ENCODE data around the gene MAPRE3. TPM values are rescaled to one million over a fixed set of nuclear protein-coding genes. Genes with fewer than 3 reads are reported as not detected.

Gene MAPRE3
- total RNA-seq, 1 experiment from 2014 or later = 11.6 TPM

DNA sequence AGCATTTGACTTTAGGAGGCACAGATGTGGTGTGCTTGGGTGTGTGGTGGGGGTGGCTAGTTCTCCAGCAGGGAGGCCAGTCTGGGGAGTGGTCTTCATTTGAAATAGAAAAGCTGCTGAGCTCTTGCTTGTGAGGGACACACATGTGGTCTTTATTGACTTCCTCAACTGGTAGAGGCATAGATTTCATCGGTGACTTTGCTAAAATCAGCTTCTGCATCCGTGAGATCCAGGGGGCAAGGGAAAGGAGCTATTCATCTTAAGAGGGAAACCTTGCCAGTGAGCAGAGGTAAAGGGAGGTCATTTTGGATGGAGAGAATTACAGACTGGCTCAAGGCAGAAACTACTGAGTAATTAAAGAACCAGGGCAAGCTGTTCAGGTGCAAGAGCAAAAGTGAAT, 4.7 kb downstream of the MAPRE3 start:
- DNase-seq (ENCODE audit: low read depth, low spot score) (no peak), ATAC-seq (no peak)
- no TSS peak for BruUV-seq (replicated peaks)
- Histone ChIP-seq H3K4me1 (ENCODE audit: control insufficient read depth, insufficient read depth, low read length) (peaks cover 12% of the 10 kb centered on the region), H3K4me3 (ENCODE audit: low read depth in 2 of 2, low read length in 2 of 2) (no peak overlapping the region), H3K36me3 (ENCODE audit: control insufficient read depth, insufficient read depth, low read length) (no peaks in the 10 kb centered on the region), H3K27me3 (ENCODE audit: control insufficient read depth, insufficient read depth, low read length) (no peaks in the 10 kb centered on the region), H3K27ac (ENCODE audit: low read length) (no peak overlapping the region), H3K9me3 (ENCODE audit: control insufficient read depth, insufficient read depth, low read depth, low read length) (no peaks in the 10 kb centered on the region)
- ChIA-PET POLR2A (no interaction called here), CTCF (interaction anchor here (0.6 kb wide), 1 partner anchor 41 kb away, joined by 3 read pairs; no protein-coding TSS in a partner anchor)
- TF ChIP-seq, protein P1, sequence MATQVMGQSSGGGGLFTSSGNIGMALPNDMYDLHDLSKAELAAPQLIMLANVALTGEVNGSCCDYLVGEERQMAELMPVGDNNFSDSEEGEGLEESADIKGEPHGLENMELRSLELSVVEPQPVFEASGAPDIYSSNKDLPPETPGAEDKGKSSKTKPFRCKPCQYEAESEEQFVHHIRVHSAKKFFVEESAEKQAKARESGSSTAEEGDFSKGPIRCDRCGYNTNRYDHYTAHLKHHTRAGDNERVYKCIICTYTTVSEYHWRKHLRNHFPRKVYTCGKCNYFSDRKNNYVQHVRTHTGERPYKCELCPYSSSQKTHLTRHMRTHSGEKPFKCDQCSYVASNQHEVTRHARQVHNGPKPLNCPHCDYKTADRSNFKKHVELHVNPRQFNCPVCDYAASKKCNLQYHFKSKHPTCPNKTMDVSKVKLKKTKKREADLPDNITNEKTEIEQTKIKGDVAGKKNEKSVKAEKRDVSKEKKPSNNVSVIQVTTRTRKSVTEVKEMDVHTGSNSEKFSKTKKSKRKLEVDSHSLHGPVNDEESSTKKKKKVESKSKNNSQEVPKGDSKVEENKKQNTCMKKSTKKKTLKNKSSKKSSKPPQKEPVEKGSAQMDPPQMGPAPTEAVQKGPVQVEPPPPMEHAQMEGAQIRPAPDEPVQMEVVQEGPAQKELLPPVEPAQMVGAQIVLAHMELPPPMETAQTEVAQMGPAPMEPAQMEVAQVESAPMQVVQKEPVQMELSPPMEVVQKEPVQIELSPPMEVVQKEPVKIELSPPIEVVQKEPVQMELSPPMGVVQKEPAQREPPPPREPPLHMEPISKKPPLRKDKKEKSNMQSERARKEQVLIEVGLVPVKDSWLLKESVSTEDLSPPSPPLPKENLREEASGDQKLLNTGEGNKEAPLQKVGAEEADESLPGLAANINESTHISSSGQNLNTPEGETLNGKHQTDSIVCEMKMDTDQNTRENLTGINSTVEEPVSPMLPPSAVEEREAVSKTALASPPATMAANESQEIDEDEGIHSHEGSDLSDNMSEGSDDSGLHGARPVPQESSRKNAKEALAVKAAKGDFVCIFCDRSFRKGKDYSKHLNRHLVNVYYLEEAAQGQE (IDR thresholded peaks at IDR 0.05; ENCODE audit: insufficient read depth in 1 of 2, low read depth in 2 of 2, low read length in 1 of 2) = no peak
- intact Hi-C loops (cut with micrococcal nuclease; ENCODE audit: unreplicated experiment) (no loop called here), in situ Hi-C loops (cut with HindIII; ENCODE audit: low pct_unique_long_range_greater_than_20kb, low sequenced_read_pairs) (no loop called here)

DNA sequence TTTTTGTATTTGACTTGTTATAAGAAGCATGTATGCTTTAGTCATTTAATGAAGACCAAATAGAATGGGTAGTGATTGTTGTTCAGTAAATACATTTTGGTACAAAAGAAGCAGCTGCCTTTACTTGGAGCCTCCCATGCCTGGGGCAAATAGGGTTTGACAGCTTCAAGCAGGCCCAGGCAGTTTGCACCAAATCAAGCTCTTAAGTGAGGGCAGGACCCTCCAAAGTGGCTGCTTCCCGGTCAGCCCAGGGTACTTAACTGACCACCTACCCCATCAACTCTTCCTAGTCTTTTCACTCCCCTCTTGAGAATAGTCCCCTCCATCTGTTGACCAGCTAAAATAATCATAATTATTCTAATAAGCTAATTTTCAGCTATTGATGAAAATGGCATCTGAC, 5.2 kb downstream of the MAPRE3 start:
- no peaks in the 10 kb centered on the region for H3K27me3 ChIP-seq (ENCODE audit: control insufficient read depth, insufficient read depth, low read length)
- no TSS peak for BruUV-seq (replicated peaks)
- no peak overlapping the region for H3K27ac ChIP-seq (ENCODE audit: low read length)
- in situ Hi-C loops (cut with HindIII; ENCODE audit: low pct_unique_long_range_greater_than_20kb, low sequenced_read_pairs) = no loop called here
- no peak overlapping the region for H3K4me3 ChIP-seq (ENCODE audit: low read depth in 2 of 2, low read length in 2 of 2)
- TF ChIP-seq, protein P1 (IDR thresholded peaks at IDR 0.05; ENCODE audit: insufficient read depth in 1 of 2, low read depth in 2 of 2, low read length in 1 of 2) = no peak
- TF ChIP-seq, protein P2, sequence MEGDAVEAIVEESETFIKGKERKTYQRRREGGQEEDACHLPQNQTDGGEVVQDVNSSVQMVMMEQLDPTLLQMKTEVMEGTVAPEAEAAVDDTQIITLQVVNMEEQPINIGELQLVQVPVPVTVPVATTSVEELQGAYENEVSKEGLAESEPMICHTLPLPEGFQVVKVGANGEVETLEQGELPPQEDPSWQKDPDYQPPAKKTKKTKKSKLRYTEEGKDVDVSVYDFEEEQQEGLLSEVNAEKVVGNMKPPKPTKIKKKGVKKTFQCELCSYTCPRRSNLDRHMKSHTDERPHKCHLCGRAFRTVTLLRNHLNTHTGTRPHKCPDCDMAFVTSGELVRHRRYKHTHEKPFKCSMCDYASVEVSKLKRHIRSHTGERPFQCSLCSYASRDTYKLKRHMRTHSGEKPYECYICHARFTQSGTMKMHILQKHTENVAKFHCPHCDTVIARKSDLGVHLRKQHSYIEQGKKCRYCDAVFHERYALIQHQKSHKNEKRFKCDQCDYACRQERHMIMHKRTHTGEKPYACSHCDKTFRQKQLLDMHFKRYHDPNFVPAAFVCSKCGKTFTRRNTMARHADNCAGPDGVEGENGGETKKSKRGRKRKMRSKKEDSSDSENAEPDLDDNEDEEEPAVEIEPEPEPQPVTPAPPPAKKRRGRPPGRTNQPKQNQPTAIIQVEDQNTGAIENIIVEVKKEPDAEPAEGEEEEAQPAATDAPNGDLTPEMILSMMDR (IDR thresholded peaks at IDR 0.05) = no peak
- TF ChIP-seq TCF7L2 (IDR thresholded peaks at IDR 0.05; ENCODE audit: low read depth, low read length) (no peak), POLR2AphosphoS5 (IDR thresholded peaks at IDR 0.05; ENCODE audit: low read depth, low read length) (no peak), SIN3A (IDR thresholded peaks at IDR 0.05; ENCODE audit: borderline replicate concordance, insufficient read depth, low read depth, low read length) (no peak)
- intact Hi-C loops (cut with micrococcal nuclease; ENCODE audit: unreplicated experiment) = no loop called here
- no peak for ATAC-seq
- no peaks in the 10 kb centered on the region for H3K9me3 ChIP-seq (ENCODE audit: control insufficient read depth, insufficient read depth, low read depth, low read length)
- CTCF ChIA-PET = interaction anchor here (0.6 kb wide), 1 partner anchor 41 kb away, joined by 3 read pairs; no protein-coding TSS in a partner anchor
- POLR2A ChIA-PET = no interaction called here
- no peak for DNase-seq (ENCODE audit: low read depth, low spot score)
- no peaks in the 10 kb centered on the region for H3K36me3 ChIP-seq (ENCODE audit: control insufficient read depth, insufficient read depth, low read length)
- H3K4me1 ChIP-seq (ENCODE audit: control insufficient read depth, insufficient read depth, low read length) = peaks cover 12% of the 10 kb centered on the region
